ENCODE results near the gene KNDC1.
A peak's percentile ranks its signal among the peaks of the same experiment; 100 is the strongest.

KNDC1 gene

GRCh38 chr10:133275684-133276092, 115.7 kb downstream of the KNDC1 start:
- TF ChIP-seq, protein P1, sequence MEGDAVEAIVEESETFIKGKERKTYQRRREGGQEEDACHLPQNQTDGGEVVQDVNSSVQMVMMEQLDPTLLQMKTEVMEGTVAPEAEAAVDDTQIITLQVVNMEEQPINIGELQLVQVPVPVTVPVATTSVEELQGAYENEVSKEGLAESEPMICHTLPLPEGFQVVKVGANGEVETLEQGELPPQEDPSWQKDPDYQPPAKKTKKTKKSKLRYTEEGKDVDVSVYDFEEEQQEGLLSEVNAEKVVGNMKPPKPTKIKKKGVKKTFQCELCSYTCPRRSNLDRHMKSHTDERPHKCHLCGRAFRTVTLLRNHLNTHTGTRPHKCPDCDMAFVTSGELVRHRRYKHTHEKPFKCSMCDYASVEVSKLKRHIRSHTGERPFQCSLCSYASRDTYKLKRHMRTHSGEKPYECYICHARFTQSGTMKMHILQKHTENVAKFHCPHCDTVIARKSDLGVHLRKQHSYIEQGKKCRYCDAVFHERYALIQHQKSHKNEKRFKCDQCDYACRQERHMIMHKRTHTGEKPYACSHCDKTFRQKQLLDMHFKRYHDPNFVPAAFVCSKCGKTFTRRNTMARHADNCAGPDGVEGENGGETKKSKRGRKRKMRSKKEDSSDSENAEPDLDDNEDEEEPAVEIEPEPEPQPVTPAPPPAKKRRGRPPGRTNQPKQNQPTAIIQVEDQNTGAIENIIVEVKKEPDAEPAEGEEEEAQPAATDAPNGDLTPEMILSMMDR (conservative IDR thresholded peaks at IDR 0.05; ENCODE audit: low read depth), result no peak
- no peak for DNase-seq (ENCODE audit: low spot score)
- H3K27ac ChIP-seq, result peak overlapping the region; percentile 33; the same call in 1 of the 2 replicates
- CTCF ChIA-PET, result interaction anchor here (0.7 to 1.0 kb wide), 3 partner anchors 18 to 32 kb away, joined by 3 to 6 read pairs (median 4); no protein-coding TSS in a partner anchor
- POLR2A ChIA-PET (ENCODE audit: low non-redundant PET), result interaction anchor here (0.7 to 1.4 kb wide), 4 partner anchors 15 to 32 kb away, joined by 3 to 6 read pairs (median 4); no protein-coding TSS in a partner anchor
